IMR-90 (cell line): ENCODE measurements around the gene SCCPDH. TPM values are rescaled to one million over a fixed set of nuclear protein-coding genes. Genes with fewer than 3 reads are reported as not detected.

Experiments
- ATAC-seq: fragments of 200-7000 bp; cut with Tn5 transposase; 2 replicates; pipeline ENCODE4 v1.9.1; 2020; ENCODE audit warnings: low read depth, mild to moderate bottlenecking, moderate library complexity
- BruUV-seq: library from RNA; stranded (reverse); fragments of 400-500 nt; replicated peaks from 2 replicates; lab custom pipeline; 2021; lab: Mats Ljungman, UMichigan
- CTCF ChIA-PET: fragments of 300-600 bp; formaldehyde crosslinking; extraction: SDS; loops from one replicate; lab custom pipeline; 2021; ENCODE audit warnings: antibody characterized with exemption; lab: Yijun Ruan, JAX
- POLR2A ChIA-PET: fragments of 300-600 bp; sonication (Branson Sonifier 250); formaldehyde crosslinking; loops from one replicate; lab custom pipeline; 2022; ENCODE audit warnings: antibody characterized with exemption; ENCODE audit not compliant: unreplicated experiment; lab: Charles Lee
- DNase-seq: peaks from one replicate; pipeline ENCODE4 v3.0.0; 2013
- H2AFZ ChIP-seq: replicated peaks from 2 replicates; pipeline ENCODE3; 2013; ENCODE audit warnings: low read length, mild to moderate bottlenecking; ENCODE audit not compliant: poor library complexity
- H2AK5ac ChIP-seq: 2 replicates; pipeline ENCODE4 v1.6.1; 2013; ENCODE audit warnings: low read depth, low read length, inconsistent platforms
- H2AK9ac ChIP-seq: replicated peaks from 2 replicates; pipeline ENCODE3; 2013; ENCODE audit warnings: mild to moderate bottlenecking, low read depth, low read length, moderate library complexity; ENCODE audit not compliant: poor library complexity
- H2BK120ac ChIP-seq: 2 replicates; pipeline ENCODE4 v1.6.1; 2013; ENCODE audit warnings: low read depth, low read length, inconsistent platforms
- H2BK15ac ChIP-seq: 3 replicates; pipeline ENCODE4 v1.6.1; 2013; ENCODE audit warnings: low read depth, low read length, inconsistent platforms
- H2BK20ac ChIP-seq: 2 replicates; pipeline ENCODE4 v1.6.1; 2013; ENCODE audit warnings: low read depth, mild to moderate bottlenecking, inconsistent platforms, low read length, moderate library complexity
- H2BK5ac ChIP-seq: 2 replicates; pipeline ENCODE4 v1.6.1; 2013; ENCODE audit warnings: mild to moderate bottlenecking, low read depth, low read length, inconsistent platforms; ENCODE audit not compliant: poor library complexity, severe bottlenecking
- H3K14ac ChIP-seq: replicated peaks from 2 replicates; pipeline ENCODE4 v1.6.1; 2013; ENCODE audit warnings: low read depth, low read length, inconsistent platforms
- H3K18ac ChIP-seq: 2 replicates; pipeline ENCODE4 v1.6.1; 2013; ENCODE audit warnings: low read depth, low read length, control low read depth
- H3K23ac ChIP-seq: 2 replicates; pipeline ENCODE4 v1.6.1; 2013; ENCODE audit warnings: low read depth, low read length, inconsistent platforms
- H3K27ac ChIP-seq: 2 replicates; pipeline ENCODE4 v1.5.1; 2013; ENCODE audit warnings: mild to moderate bottlenecking, control low read depth, low read length; ENCODE audit not compliant: insufficient read depth
- H3K27me3 ChIP-seq: 2 replicates; pipeline ENCODE4 v1.6.1; 2013; ENCODE audit warnings: low read length; ENCODE audit not compliant: control insufficient read depth, insufficient read depth
- H3K36me3 ChIP-seq: 2 replicates; pipeline ENCODE4 v1.6.1; 2013; ENCODE audit warnings: low read length, mixed read lengths; ENCODE audit not compliant: control insufficient read depth, insufficient read depth
- H3K4ac ChIP-seq: 2 replicates; pipeline ENCODE4 v1.6.1; 2013; ENCODE audit warnings: low read depth, low read length, inconsistent platforms
- H3K4me1 ChIP-seq: 2 replicates; pipeline ENCODE4 v1.6.1; 2013; ENCODE audit warnings: low read length, mixed read lengths; ENCODE audit not compliant: control insufficient read depth, insufficient read depth
- H3K4me2 ChIP-seq: 2 replicates; pipeline ENCODE4 v1.6.1; 2013; ENCODE audit warnings: low read depth, mild to moderate bottlenecking, control low read depth, low read length, moderate library complexity
- H3K4me3 ChIP-seq: 2 replicates; pipeline ENCODE4 v1.5.1; 2013; ENCODE audit warnings: low read depth, mild to moderate bottlenecking, control low read depth, low read length, moderate library complexity; ENCODE audit not compliant: insufficient read depth
- H3K56ac ChIP-seq: 2 replicates; pipeline ENCODE4 v1.6.1; 2013; ENCODE audit warnings: low read length, inconsistent platforms; ENCODE audit not compliant: insufficient read depth; ENCODE audit errors: extremely low read depth
- H3K79me1 ChIP-seq, 2 experiments: 2 replicates each; pipeline ENCODE4 v1.6.1; 2013; ENCODE audit warnings: low read length in 2 of 2, inconsistent platforms in 1 of 2, low read depth in 1 of 2
- H3K9ac ChIP-seq: 2 replicates; pipeline ENCODE4 v1.6.1; 2013; ENCODE audit warnings: low read depth, low read length, control low read depth
- H3K9me1 ChIP-seq: 2 replicates; pipeline ENCODE4 v1.6.1; 2013; ENCODE audit warnings: low read length, inconsistent platforms; ENCODE audit not compliant: insufficient read depth
- H3K9me3 ChIP-seq: 2 replicates; pipeline ENCODE4 v1.6.1; 2013; ENCODE audit warnings: low read length; ENCODE audit not compliant: control insufficient read depth, insufficient read depth
- H4K20me1 ChIP-seq: 2 replicates; pipeline ENCODE4 v1.6.1; 2013; ENCODE audit warnings: low read length, inconsistent platforms; ENCODE audit not compliant: insufficient read depth
- H4K5ac ChIP-seq: 2 replicates; pipeline ENCODE4 v1.6.1; 2013; ENCODE audit warnings: mild to moderate bottlenecking, low read depth, low read length, control low read depth
- H4K8ac ChIP-seq, 2 experiments: 2 replicates each; pipeline ENCODE4 v1.6.1; 2013; ENCODE audit warnings: low read depth in 2 of 2, low read length in 2 of 2, control low read depth in 1 of 2, inconsistent platforms in 1 of 2
- H4K91ac ChIP-seq: 2 replicates; pipeline ENCODE4 v1.6.1; 2013; ENCODE audit warnings: low read depth, low read length, inconsistent platforms; ENCODE audit not compliant: insufficient read depth
- BHLHE40 ChIP-seq: fragments of 150-350 bp; IDR thresholded peaks from 2 replicates; pipeline ENCODE4 v1.6.1; 2016; ENCODE audit warnings: mild to moderate bottlenecking, low read depth, low read length
- WGBS, 2 experiments: methylation state at CpG; one replicate each; pipeline versions ENCODE4 v1.1.5 to v1.1.7; 2013; ENCODE audit warnings: missing lambda C conversion rate in 2 of 2; ENCODE audit not compliant: insufficient read length in 1 of 2; ENCODE audit errors: extremely low coverage in 2 of 2; 5-methylcytosine and 5-hydroxymethylcytosine counted together
- dilution Hi-C: fragments of 300-500 bp; cut with HindIII; formaldehyde crosslinking; loops from one replicate; pipeline ENCODE4 v1.14.3; 2018; ENCODE audit warnings: low sequenced_read_pairs; ENCODE audit not compliant: unreplicated experiment
- in situ Hi-C: fragments of 300-500 bp; cut with MboI; formaldehyde crosslinking; loops from 3 replicates; pipeline ENCODE4 v1.14.3; 2019; ENCODE audit warnings: low sequenced_read_pairs, inconsistent platforms, mixed read lengths
- intact Hi-C: fragments of 100-400 bp; cut with micrococcal nuclease; formaldehyde crosslinking; loops from 2 replicates; pipeline ENCODE4 v1.10.0; 2022
- polyA plus RNA-seq, 3 experiments: library from polyadenylated mRNA; depleted of rRNA; stranded (reverse); fragments of >200 nt; gene quantifications; 2 replicates each; pipeline ENCODE4 v1.2.3, GENCODE V29; 2012; ENCODE audit warnings: low replicate concordance in 1 of 3
- total RNA-seq: library from RNA; depleted of rRNA; stranded (reverse); fragments of >200 nt; gene quantifications from 2 replicates; pipeline ENCODE4 v1.2.3, GENCODE V29; 2012

SCCPDH gene
- total and polyA plus RNA-seq, 2 of the 4 experiments (the other 2 are of a cell fraction), result 26.9 to 37.8 TPM

GRCh38 chr1:246698466-246699094 is 25.6 kb upstream of the SCCPDH start:
- WGBS, 2 experiments, result 100% methylated on average over 1 of the region's 8 CpGs; no CpG with 5 or more reads in 1 of the 2 experiments
- in situ Hi-C loops (loop anchor here (25.0 kb wide), 1 partner anchor 1536 kb away; the partner anchor contains the start of gene KIF26B), dilution Hi-C loops (no loop called here)

More at GRCh38 chr1:246698466-246699094, 25.6 kb upstream of the SCCPDH start:
- peak overlapping the region; percentile 71 for H2AK9ac ChIP-seq
- peak overlapping the region; percentile 53 for H2BK5ac ChIP-seq
- H3K27me3 ChIP-seq, result no peaks in the 10 kb centered on the region
- 0 out of 2 replicates have a peak, but pooled peaks cover 5% of the 10 kb centered on the region for H3K9me1 ChIP-seq
- peak overlapping the region; percentile 15; the same call in 1 of the 2 replicates for H3K4me3 ChIP-seq
- H3K27ac ChIP-seq, result peak overlapping the region; percentile 14; the same call in 1 of the 2 replicates
- H2BK20ac ChIP-seq, result peak overlapping the region; percentile 48
- H3K14ac ChIP-seq, result peak overlapping the region; percentile 67
- H3K36me3 ChIP-seq, result no peaks in the 10 kb centered on the region
- BruUV-seq, result no TSS peak
- H2BK120ac ChIP-seq, result peak overlapping the region; percentile 68
- H3K4ac ChIP-seq, result peak overlapping the region; percentile 74
- peak overlapping the region; percentile 98 for H2AFZ ChIP-seq
- peak overlapping the region; percentile 76; the same call in 1 of the 2 replicates for H2AK5ac ChIP-seq
- intact Hi-C loops, result loop anchor here (1.0 kb wide), 2 partner anchors 132 to 201 kb away; partner anchors contain the start of genes CNST and TFB2M
- H4K20me1 ChIP-seq, result no peaks in the 10 kb centered on the region
- peak overlapping the region; percentile 17 to 84; a peak in 3 of 4 replicates for H4K8ac ChIP-seq
- H3K18ac ChIP-seq, result peak overlapping the region; percentile 11; the same call in 1 of the 2 replicates
- H3K23ac ChIP-seq, result no peak overlapping the region
- H3K9me3 ChIP-seq, result 0 out of 2 replicates have a peak, but pooled peaks cover 3% of the 10 kb centered on the region
- no peaks in the 10 kb centered on the region for H3K4me1 ChIP-seq
- peak overlapping the region; percentile 8; the same call in 1 of the 2 replicates for H3K56ac ChIP-seq
- ChIA-PET CTCF (interaction anchor here (1.9 kb wide), 1 partner anchor 201 kb away, joined by 4 read pairs; no protein-coding TSS in a partner anchor), POLR2A (no interaction called here)
- no peak for DNase-seq
- H2BK15ac ChIP-seq, result no peak overlapping the region; the same call in 2 of the 3 replicates
- no peak for TF ChIP-seq BHLHE40
- peak overlapping the region; percentile 69 for H3K4me2 ChIP-seq
- ATAC-seq, result no peak
- H4K91ac ChIP-seq, result peak overlapping the region; percentile 67; the same call in 1 of the 2 replicates
- peak overlapping the region; percentile 20; the same call in 1 of the 2 replicates for H3K9ac ChIP-seq
- no peaks in the 10 kb centered on the region for H3K79me1 ChIP-seq
- H4K5ac ChIP-seq, result peak overlapping the region; percentile 33; the same call in 1 of the 2 replicates
